ENCODE measurements around the gene DSCAML1. TPM values are rescaled to one million over a fixed set of nuclear protein-coding genes. Genes with fewer than 3 reads are reported as not detected.

Gene DSCAML1
- total RNA-seq, 1 experiment from 2014 or later, result 0.15 TPM

- peaks cover 21% of the 10 kb centered on the region for H3K27me3 Mint-ChIP-seq (ENCODE audit: low read depth)
- WGBS (ENCODE audit: extremely low coverage, insufficient read length, low lambda C conversion rate), result no CpG with 5 or more reads among the region's 6 CpGs
- H3K27ac Mint-ChIP-seq, result no peak overlapping the region
These were observed 252.8 kb downstream of the DSCAML1 start for GRCh38 chr11:117544130-117544800.

More at GRCh38 chr11:117544130-117544800, 252.8 kb downstream of the DSCAML1 start:
- Histone ChIP-seq H3K23ac (ENCODE audit: insufficient read length, low read depth, low read length) (no peak overlapping the region), H2BK20ac (ENCODE audit: low read depth, low read length, poor library complexity, severe bottlenecking) (no peak overlapping the region), H3K18ac (ENCODE audit: insufficient read length, low read depth, low read length) (no peak overlapping the region), H3K27me3 (ENCODE audit: insufficient read depth, low read length) (no peaks in the 10 kb centered on the region), H3K9ac (ENCODE audit: extremely low read depth, insufficient read length, low read length) (no peak overlapping the region), H3K4ac (ENCODE audit: low read depth, low read length) (no peak overlapping the region), H2BK15ac (ENCODE audit: low read depth, low read length) (no peak overlapping the region), H3K9me3 (ENCODE audit: control insufficient read depth, low read depth, low read length) (no peaks in the 10 kb centered on the region), H2AK5ac (ENCODE audit: insufficient read length, low read length) (no peak overlapping the region), H4K5ac (ENCODE audit: insufficient read length, low read depth, low read length) (no peak overlapping the region), H3T11ph (ENCODE audit: low read length) (no peak overlapping the region), H3K14ac (ENCODE audit: insufficient read depth, low read length) (no peak overlapping the region), H3K27ac (ENCODE audit: insufficient read length, low read depth, low read length) (no peak overlapping the region), H2BK5ac (ENCODE audit: insufficient read length, low read length) (no peak overlapping the region), H2BK12ac (ENCODE audit: insufficient read length, low read depth, low read length) (no peak overlapping the region), H2BK120ac (ENCODE audit: low read depth, low read length, poor library complexity, severe bottlenecking) (no peak overlapping the region), H3K79me2 (ENCODE audit: insufficient read depth, low read length) (no peaks in the 10 kb centered on the region), H3K4me1 (ENCODE audit: insufficient read depth, low read length) (peaks cover 7% of the 10 kb centered on the region), H3K23me2 (ENCODE audit: insufficient read length, low read depth, low read length, poor library complexity, severe bottlenecking) (no peaks in the 10 kb centered on the region), H3K79me1 (ENCODE audit: insufficient read depth, low read depth, low read length, poor library complexity, severe bottlenecking) (no peaks in the 10 kb centered on the region), H2AFZ (ENCODE audit: low read length) (no peak overlapping the region), H4K20me1 (ENCODE audit: control insufficient read depth, insufficient read depth, insufficient read length) (no peaks in the 10 kb centered on the region), H4K8ac (replicated peaks; ENCODE audit: insufficient read length, low read depth, low read length) (no peak overlapping the region), H4K91ac (ENCODE audit: insufficient read length, low read depth, low read length) (no peak overlapping the region), H3K56ac (ENCODE audit: insufficient read length, low read depth, low read length) (no peak overlapping the region), H3K4me2 (ENCODE audit: insufficient read depth, insufficient read length, low read length) (no peak overlapping the region)
- Mint-ChIP-seq H3K4me3 (no peak overlapping the region), H3K9me3 (no peaks in the 10 kb centered on the region), H3K4me1 (peaks cover 20 to 29% of the 10 kb centered on the region in 2 experiments), H3K36me3 (ENCODE audit: insufficient read depth in 1 of 3, low read depth in 3 of 3) (no peaks in the 10 kb centered on the region)
- no peak for DNase-seq
- peak; percentile 27; the same call in 2 of the 3 replicates for TF ChIP-seq CTCF (conservative IDR thresholded peaks at IDR 0.05)

Data from H9 (cell line).